ENCODE measurements around the gene XAGE5.
"Not testable (repeated sequence)": the region's sequence is repeated elsewhere in the genome, so short reads cannot be mapped to it uniquely, and the experiment has no call there.

- TF ChIP-seq EZH2 (IDR thresholded peaks at IDR 0.05; ENCODE audit: insufficient read depth, poor library complexity, severe bottlenecking); EZH2phosphoT487 (IDR thresholded peaks at IDR 0.05; ENCODE audit: insufficient read depth, low read depth): not testable (repeated sequence)
These were observed 37.6 kb upstream of the XAGE5 start for GRCh38 chrX:52773504-52773903.
